H1 (cell line): ENCODE measurements around the gene YRDC. TPM values are rescaled to one million over a fixed set of nuclear protein-coding genes. Genes with fewer than 3 reads are reported as not detected.

Experiments
- CTCF ChIA-PET: fragments of 300-600 bp; sonication (Branson Sonifier 250); formaldehyde crosslinking; loops from one replicate; lab custom pipeline; 2021; ENCODE audit not compliant: partially characterized antibody; lab: Charles Lee
- POLR2A ChIA-PET: fragments of 300-600 bp; sonication (Branson Sonifier 250); formaldehyde crosslinking; loops from one replicate; lab custom pipeline; 2021; ENCODE audit warnings: inconsistent platforms; ENCODE audit not compliant: partially characterized antibody; lab: Charles Lee
- DNase-seq, 2 experiments: peaks; one replicate each; pipeline versions ENCODE4 v3.0.0 to v3.0.0-alpha.2; 2010 to 2022; ENCODE audit warnings: low spot score in 2 of 2, low read depth in 1 of 2, mixed read lengths in 1 of 2
- FAIRE-seq: peaks from 2 replicates; lab custom pipeline; 2011; peaks lifted over from hg19 to GRCh38; lab: Jason Lieb, UNC
- H2AFZ ChIP-seq: 2 replicates; pipeline ENCODE4 v1.8.1; 2012; ENCODE audit warnings: low read length, inconsistent platforms
- H2AK5ac ChIP-seq: 2 replicates; pipeline ENCODE4 v1.6.1; 2013; ENCODE audit warnings: low read depth, low read length
- H2BK120ac ChIP-seq: replicated peaks from 2 replicates; pipeline ENCODE3; 2013; ENCODE audit warnings: low read depth, low read length, inconsistent platforms
- H2BK12ac ChIP-seq: 2 replicates; pipeline ENCODE4 v1.6.1; 2013; ENCODE audit warnings: low read depth, low read length
- H2BK15ac ChIP-seq: 2 replicates; pipeline ENCODE4 v1.6.1; 2013; ENCODE audit warnings: low read length
- H2BK20ac ChIP-seq: 2 replicates; pipeline ENCODE4 v1.6.1; 2013; ENCODE audit warnings: low read length
- H2BK5ac ChIP-seq: 2 replicates; pipeline ENCODE4 v1.6.1; 2013; ENCODE audit warnings: low read depth, low read length
- H3K14ac ChIP-seq: 2 replicates; pipeline ENCODE4 v1.6.1; 2013; ENCODE audit warnings: inconsistent platforms; ENCODE audit not compliant: insufficient read length
- H3K18ac ChIP-seq: 2 replicates; pipeline ENCODE4 v1.6.1; 2013; ENCODE audit warnings: low read length; ENCODE audit errors: extremely low read depth
- H3K23ac ChIP-seq: 2 replicates; pipeline ENCODE4 v1.6.1; 2013; ENCODE audit warnings: inconsistent platforms; ENCODE audit not compliant: insufficient read length
- H3K23me2 ChIP-seq: 2 replicates; pipeline ENCODE4 v1.6.1; 2013; ENCODE audit warnings: low read depth, low read length
- H3K27ac ChIP-seq: 2 replicates; pipeline ENCODE4 v1.6.1; 2011; ENCODE audit warnings: low read depth, low read length, inconsistent platforms
- H3K27me3 ChIP-seq, 4 experiments: replicated peaks in 1 of 4; 1 replicate in 1 of 4; 2 replicates in 3 of 4; pipeline versions ENCODE4 v1.6.1 to v1.8.1; 2011 to 2013; ENCODE audit warnings: low read length in 3 of 4, mild to moderate bottlenecking in 3 of 4, inconsistent platforms in 2 of 4, mixed read lengths in 2 of 4, moderate library complexity in 1 of 4; ENCODE audit not compliant: control insufficient read depth in 3 of 4, insufficient read depth in 3 of 4; ENCODE audit errors: extremely low read depth in 1 of 4
- H3K36me3 ChIP-seq, 4 experiments: 2 replicates each; pipeline versions ENCODE4 v1.6.1 to v1.8.1; 2011 to 2013; ENCODE audit warnings: mild to moderate bottlenecking in 4 of 4, low read length in 3 of 4, moderate library complexity in 2 of 4, control low read depth in 1 of 4, inconsistent platforms in 1 of 4; ENCODE audit not compliant: insufficient read depth in 4 of 4, control insufficient read depth in 2 of 4
- H3K4ac ChIP-seq: replicated peaks from 2 replicates; pipeline ENCODE3; 2013; ENCODE audit warnings: low read length, low read depth, mixed read lengths, inconsistent platforms; ENCODE audit not compliant: insufficient read length
- H3K4me1 ChIP-seq, 4 experiments: replicated peaks in 1 of 4; 1 replicate in 1 of 4; 2 replicates in 3 of 4; pipeline versions ENCODE4 v1.6.1 to v1.8.1; 2011 to 2013; ENCODE audit warnings: low read length in 3 of 4, inconsistent platforms in 2 of 4, mixed read lengths in 1 of 4; ENCODE audit not compliant: insufficient read depth in 4 of 4, control insufficient read depth in 3 of 4
- H3K4me2 ChIP-seq, 2 experiments: 2 replicates each; pipeline versions ENCODE4 v1.6.1 to v1.8.1; 2011 to 2013; ENCODE audit warnings: low read depth in 2 of 2, low read length in 2 of 2, control low read depth in 1 of 2, inconsistent platforms in 1 of 2, mild to moderate bottlenecking in 1 of 2; ENCODE audit not compliant: insufficient read depth in 1 of 2
- H3K4me3 ChIP-seq, 4 experiments: fragments of 200-600, 300-600 bp in 1 of 4; sonication (generic), shearing (Covaris generic), sonication (Bioruptor Twin) in 1 of 4; 2 replicates each; pipeline versions ENCODE4 v1.5.1 to v1.8.1; 2011 to 2016; ENCODE audit warnings: low read length in 4 of 4, low read depth in 3 of 4, control low read depth in 2 of 4, inconsistent platforms in 2 of 4, mild to moderate bottlenecking in 2 of 4, mixed read lengths in 1 of 4, moderate library complexity in 1 of 4; ENCODE audit not compliant: insufficient read depth in 2 of 4; ENCODE audit errors: extremely low read depth in 1 of 4
- H3K56ac ChIP-seq: replicated peaks from 2 replicates; pipeline ENCODE3; 2013; ENCODE audit warnings: low read depth, mild to moderate bottlenecking, mixed read lengths, low read length, inconsistent platforms; ENCODE audit not compliant: insufficient read length
- H3K79me1 ChIP-seq: 2 replicates; pipeline ENCODE4 v1.6.1; 2013; ENCODE audit warnings: low read depth, low read length, control low read depth
- H3K79me2 ChIP-seq, 2 experiments: 2 replicates each; pipeline versions ENCODE4 v1.6.1 to v1.8.1; 2012 to 2013; ENCODE audit warnings: low read length in 2 of 2, mild to moderate bottlenecking in 2 of 2, inconsistent platforms in 1 of 2; ENCODE audit not compliant: insufficient read depth in 2 of 2, control insufficient read depth in 1 of 2
- H3K9ac ChIP-seq, 4 experiments: replicated peaks in 1 of 4; 1 replicate in 1 of 4; 2 replicates in 3 of 4; pipeline versions ENCODE4 v1.6.1 to v1.8.1; 2011 to 2013; ENCODE audit warnings: low read depth in 3 of 4, low read length in 3 of 4, control low read depth in 2 of 4, mild to moderate bottlenecking in 2 of 4, moderate library complexity in 2 of 4, inconsistent platforms in 1 of 4; ENCODE audit errors: extremely low read depth in 1 of 4
- H3K9me3 ChIP-seq, 2 experiments: 2 replicates each; pipeline versions ENCODE4 v1.6.1 to v1.8.1; 2012 to 2013; ENCODE audit warnings: mild to moderate bottlenecking in 2 of 2, moderate library complexity in 2 of 2, control low read depth in 1 of 2, inconsistent platforms in 1 of 2, low read depth in 1 of 2, low read length in 1 of 2, mixed read lengths in 1 of 2; ENCODE audit not compliant: insufficient read depth in 2 of 2
- H4K20me1 ChIP-seq, 2 experiments: replicated peaks in 1 of 2; 2 replicates each; pipeline versions ENCODE3 to v1.8.1; 2011 to 2013; ENCODE audit warnings: inconsistent platforms in 2 of 2, low read length in 2 of 2, mild to moderate bottlenecking in 1 of 2; ENCODE audit not compliant: insufficient read depth in 2 of 2, control insufficient read depth in 1 of 2
- H4K5ac ChIP-seq: 2 replicates; pipeline ENCODE4 v1.6.1; 2013; ENCODE audit warnings: low read length, low read depth, mixed read lengths, inconsistent platforms; ENCODE audit not compliant: insufficient read length
- H4K8ac ChIP-seq: 2 replicates; pipeline ENCODE4 v1.8.0; 2013; ENCODE audit warnings: mild to moderate bottlenecking, moderate library complexity, low read length, inconsistent platforms; ENCODE audit not compliant: insufficient read depth; ENCODE audit errors: extremely low read depth
- H4K91ac ChIP-seq: replicated peaks from 2 replicates; pipeline ENCODE3; 2013; ENCODE audit warnings: low read length, mixed read lengths, inconsistent platforms; ENCODE audit not compliant: insufficient read length
- FOSL1 ChIP-seq: IDR thresholded peaks from 2 replicates; pipeline ENCODE4 v1.6.1; 2011; ENCODE audit warnings: mild to moderate bottlenecking, low read depth, low read length, moderate library complexity; ENCODE audit not compliant: insufficient read depth
- HDAC6 ChIP-seq: IDR thresholded peaks from one replicate; pipeline ENCODE4 v1.7.1; 2012; ENCODE audit warnings: low read depth, mild to moderate bottlenecking, inconsistent platforms, low read length, moderate library complexity
- WGBS, 2 experiments: shearing (Covaris generic) in 1 of 2; methylation state at CpG; one replicate each; pipeline versions ENCODE4 v1.1.6 to v1.1.7; 2013 to 2015; ENCODE audit warnings: low lambda C conversion rate in 2 of 2, mixed read lengths in 2 of 2, inconsistent platforms in 1 of 2, low coverage in 1 of 2, missing lambda C conversion rate in 1 of 2; ENCODE audit not compliant: insufficient replicate concordance in 2 of 2, insufficient coverage in 1 of 2, insufficient read length in 1 of 2; ENCODE audit errors: extremely low coverage in 1 of 2, missing lambda C conversion rate in 1 of 2; 5-methylcytosine and 5-hydroxymethylcytosine counted together
- polyA plus RNA-seq, 7 experiments: library from polyadenylated mRNA; depleted of rRNA in 3 of 7; stranded (reverse) in 5 of 7; unstranded in 2 of 7; fragments of >200 nt in 5 of 7; fragments of 200-250 nt in 2 of 7; gene quantifications; 1 replicate in 5 of 7; 2 replicates in 1 of 7; 4 replicates in 1 of 7; pipeline versions ENCODE4 v1.2.1 to v1.2.3, GENCODE V29; 2011 to 2013; ENCODE audit warnings: missing spikeins in 2 of 7, mixed read lengths in 2 of 7
- total RNA-seq: library from RNA; stranded (reverse); fragmentation: NEBNext Ultra II Directional; extraction: Animal tissue kit (Norgen Biotek cat#: 25700); gene quantifications from 2 replicates; pipeline ENCODE4 v1.2.1, GENCODE V29; 2021

YRDC gene
- total and polyA plus RNA-seq, 2 of the 8 experiments (the other 6 are each of a cell fraction or from before 2014, with no cell fraction given): 21.1 to 21.6 TPM

- H3K18ac ChIP-seq: no peak overlapping the region
- no peak overlapping the region for H2AFZ ChIP-seq
- POLR2A ChIA-PET: interaction anchor here (1.1 kb wide), 1 partner anchor 9 kb away, joined by 7 read pairs; the partner anchor contains the start of gene MTF1
- no peak overlapping the region for H3K23ac ChIP-seq
- no peak overlapping the region for H4K91ac ChIP-seq
- H4K20me1 ChIP-seq: peaks cover 0 to 6% of the 10 kb centered on the region in 2 experiments
- peaks cover 12% of the 10 kb centered on the region for H3K79me1 ChIP-seq
- CTCF ChIA-PET: interaction anchor here (0.8 to 2.4 kb wide), 6 partner anchors 10 to 176 kb away, joined by 3 to 22 read pairs (median 4); partner anchors contain the start of gene MTF1
- 92% methylated on average over 6 of the region's 6 CpGs; no CpG with 5 or more reads in 1 of the 2 experiments for WGBS, 2 experiments
- TF ChIP-seq FOSL1 (no peak), HDAC6 (no peak)
- H3K14ac ChIP-seq: no peak overlapping the region
- no peaks in the 10 kb centered on the region for H3K9me3 ChIP-seq
- H3K56ac ChIP-seq: no peak overlapping the region
- no peak overlapping the region for H3K4me3 ChIP-seq
- H4K8ac ChIP-seq: no peak overlapping the region
- no peaks in the 10 kb centered on the region for H3K4me1 ChIP-seq
- H2BK20ac ChIP-seq: no peak overlapping the region
- no peaks in the 10 kb centered on the region for H3K27me3 ChIP-seq
- no peak overlapping the region for H3K4ac ChIP-seq
- H2BK12ac ChIP-seq: no peak overlapping the region
- H3K79me2 ChIP-seq: peaks cover 0 to 46% of the 10 kb centered on the region in 2 experiments; a peak in 2 of 4 replicates
- no peaks in the 10 kb centered on the region for H3K23me2 ChIP-seq
- H4K5ac ChIP-seq: no peak overlapping the region
- no peak overlapping the region for H2BK120ac ChIP-seq
- no peak overlapping the region for H3K4me2 ChIP-seq
- H2AK5ac ChIP-seq: no peak overlapping the region
- DNase-seq (no peak), FAIRE-seq (no peak)
- H2BK5ac ChIP-seq: no peak overlapping the region
- peaks cover 0 to 7% (median 2%) of the 10 kb centered on the region in 4 experiments; a peak in 3 of 8 replicates for H3K36me3 ChIP-seq
- no peak overlapping the region for H3K9ac ChIP-seq
- no peak overlapping the region for H2BK15ac ChIP-seq
- H3K27ac ChIP-seq: no peak overlapping the region
Observed at GRCh38 chr1:37850352-37850955, 42.4 kb upstream of the YRDC start.
